GM21367 (cell line): ENCODE results near the gene AFF4.
"Not testable (repeated sequence)": the region's sequence is repeated elsewhere in the genome, so short reads cannot be mapped to it uniquely, and the experiment has no call there.

Source experiments
- ATAC-seq: cut with Tn5 transposase; IDR thresholded peaks from one replicate; pipeline ENCODE4 v1.9.1; 2021; ENCODE audit not compliant: unreplicated experiment

Gene AFF4, protein sequence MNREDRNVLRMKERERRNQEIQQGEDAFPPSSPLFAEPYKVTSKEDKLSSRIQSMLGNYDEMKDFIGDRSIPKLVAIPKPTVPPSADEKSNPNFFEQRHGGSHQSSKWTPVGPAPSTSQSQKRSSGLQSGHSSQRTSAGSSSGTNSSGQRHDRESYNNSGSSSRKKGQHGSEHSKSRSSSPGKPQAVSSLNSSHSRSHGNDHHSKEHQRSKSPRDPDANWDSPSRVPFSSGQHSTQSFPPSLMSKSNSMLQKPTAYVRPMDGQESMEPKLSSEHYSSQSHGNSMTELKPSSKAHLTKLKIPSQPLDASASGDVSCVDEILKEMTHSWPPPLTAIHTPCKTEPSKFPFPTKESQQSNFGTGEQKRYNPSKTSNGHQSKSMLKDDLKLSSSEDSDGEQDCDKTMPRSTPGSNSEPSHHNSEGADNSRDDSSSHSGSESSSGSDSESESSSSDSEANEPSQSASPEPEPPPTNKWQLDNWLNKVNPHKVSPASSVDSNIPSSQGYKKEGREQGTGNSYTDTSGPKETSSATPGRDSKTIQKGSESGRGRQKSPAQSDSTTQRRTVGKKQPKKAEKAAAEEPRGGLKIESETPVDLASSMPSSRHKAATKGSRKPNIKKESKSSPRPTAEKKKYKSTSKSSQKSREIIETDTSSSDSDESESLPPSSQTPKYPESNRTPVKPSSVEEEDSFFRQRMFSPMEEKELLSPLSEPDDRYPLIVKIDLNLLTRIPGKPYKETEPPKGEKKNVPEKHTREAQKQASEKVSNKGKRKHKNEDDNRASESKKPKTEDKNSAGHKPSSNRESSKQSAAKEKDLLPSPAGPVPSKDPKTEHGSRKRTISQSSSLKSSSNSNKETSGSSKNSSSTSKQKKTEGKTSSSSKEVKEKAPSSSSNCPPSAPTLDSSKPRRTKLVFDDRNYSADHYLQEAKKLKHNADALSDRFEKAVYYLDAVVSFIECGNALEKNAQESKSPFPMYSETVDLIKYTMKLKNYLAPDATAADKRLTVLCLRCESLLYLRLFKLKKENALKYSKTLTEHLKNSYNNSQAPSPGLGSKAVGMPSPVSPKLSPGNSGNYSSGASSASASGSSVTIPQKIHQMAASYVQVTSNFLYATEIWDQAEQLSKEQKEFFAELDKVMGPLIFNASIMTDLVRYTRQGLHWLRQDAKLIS

DNA sequence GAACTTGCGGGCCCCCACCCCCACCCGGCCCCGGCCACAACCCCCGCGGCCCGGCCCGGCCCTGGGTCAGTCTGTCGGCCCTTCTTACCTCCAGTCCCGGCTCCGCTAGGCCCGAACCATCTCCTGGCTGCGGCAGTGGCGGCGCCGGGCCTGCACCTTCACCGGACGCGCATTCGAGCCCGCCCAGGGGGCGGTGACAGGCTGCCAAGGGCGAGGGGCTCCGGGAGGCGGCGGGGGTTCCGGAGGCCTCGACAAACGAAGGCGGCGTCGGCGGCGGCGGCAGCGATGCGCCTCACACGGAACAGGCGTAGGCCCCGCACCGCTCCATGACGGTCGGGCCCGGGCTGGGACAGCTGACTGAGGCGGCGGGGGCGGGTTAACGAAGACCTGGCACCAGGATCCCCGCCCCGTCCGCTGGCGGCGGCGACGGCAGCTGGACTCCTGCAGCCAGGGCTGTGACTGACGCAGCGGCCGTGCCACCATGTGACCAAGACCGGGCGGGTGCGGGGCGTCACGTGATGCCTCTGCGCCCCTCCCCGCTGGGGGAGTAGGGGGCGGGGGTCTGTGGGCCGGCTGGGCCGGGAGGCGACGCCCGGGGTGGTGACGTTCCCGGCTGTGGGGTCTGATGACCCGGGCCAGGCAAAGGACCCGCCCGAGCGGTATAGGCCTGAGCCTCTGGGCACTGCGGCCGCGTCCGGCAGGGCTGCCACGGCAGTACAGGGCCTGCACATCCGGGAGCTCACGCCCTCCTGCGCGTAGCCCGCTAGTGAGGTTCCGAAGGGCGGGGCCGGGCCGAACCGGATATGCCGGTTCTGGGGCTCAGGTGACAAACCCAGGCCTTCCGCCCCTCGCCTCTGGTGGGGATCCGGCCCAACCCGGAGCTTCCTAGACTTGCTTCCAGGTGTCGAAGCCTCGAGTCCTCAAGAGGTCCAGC lies at the start of gene AFF4:
Gene AFF4 (minus strand): TSS at position 464 of the 934 bp plus-strand sequence. CDS start 26,445 bp downstream, outside the sequence.
- ATAC-seq, result peak; percentile 87

DNA sequence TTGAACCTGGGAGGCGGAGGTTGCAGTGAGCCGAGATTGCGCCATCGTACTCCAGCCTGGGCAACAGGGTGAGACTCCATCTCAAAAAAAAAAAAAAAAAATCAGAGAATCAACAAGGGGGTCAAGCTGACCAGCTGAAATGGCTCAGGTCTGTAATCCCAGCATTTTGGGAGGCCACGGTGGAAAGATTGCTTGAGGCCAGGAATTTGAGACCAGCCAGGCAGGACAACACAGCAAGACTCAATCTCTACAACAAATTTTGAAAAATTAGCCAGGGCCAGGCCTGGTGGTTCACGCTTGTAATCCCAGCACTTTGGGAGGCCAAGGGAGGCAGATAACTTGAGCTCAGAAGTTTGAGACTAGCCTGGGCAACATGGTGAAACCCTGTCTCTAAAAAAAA lies 45.0 kb upstream of the AFF4 start:
- ATAC-seq, result not testable (repeated sequence)

DNA sequence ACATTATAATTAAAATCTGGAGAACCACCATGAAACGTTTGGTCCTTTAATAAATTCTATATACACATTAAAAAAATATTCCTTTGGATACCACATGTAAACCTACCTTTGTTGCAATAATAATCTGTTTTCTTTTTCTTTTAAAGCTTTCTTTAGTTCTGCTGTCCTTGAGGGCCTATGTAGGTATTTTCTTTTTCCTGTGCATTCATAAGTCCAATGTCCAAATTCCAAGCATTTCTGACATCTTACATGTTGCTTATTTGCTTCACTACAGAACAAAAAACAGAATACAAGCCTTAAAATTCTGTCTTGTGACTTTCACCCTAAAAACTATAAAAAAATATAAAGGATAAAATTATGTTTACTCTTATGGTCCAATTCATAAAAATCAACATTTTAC lies 43.2 kb upstream of the AFF4 start:
- ATAC-seq, result no peak

DNA sequence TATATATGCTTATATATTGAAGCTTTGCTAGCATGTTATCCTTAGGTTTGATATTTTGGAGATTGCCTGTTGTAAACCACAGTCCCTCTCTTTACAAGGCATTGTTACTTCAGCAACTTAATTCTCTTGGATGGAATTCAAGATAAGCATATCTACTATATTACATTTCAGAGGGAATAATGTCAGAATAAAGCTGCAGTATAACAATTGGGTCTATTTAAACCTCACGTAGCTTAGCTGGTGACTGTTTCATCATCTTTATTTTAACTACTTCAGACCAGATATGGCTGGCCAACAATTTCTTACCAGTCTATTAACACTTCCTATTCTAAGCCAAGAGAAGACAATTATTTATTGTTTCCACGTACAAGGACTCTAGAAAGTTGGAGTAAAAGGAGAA lies 35.8 kb upstream of the AFF4 start:
- no peak for ATAC-seq

DNA sequence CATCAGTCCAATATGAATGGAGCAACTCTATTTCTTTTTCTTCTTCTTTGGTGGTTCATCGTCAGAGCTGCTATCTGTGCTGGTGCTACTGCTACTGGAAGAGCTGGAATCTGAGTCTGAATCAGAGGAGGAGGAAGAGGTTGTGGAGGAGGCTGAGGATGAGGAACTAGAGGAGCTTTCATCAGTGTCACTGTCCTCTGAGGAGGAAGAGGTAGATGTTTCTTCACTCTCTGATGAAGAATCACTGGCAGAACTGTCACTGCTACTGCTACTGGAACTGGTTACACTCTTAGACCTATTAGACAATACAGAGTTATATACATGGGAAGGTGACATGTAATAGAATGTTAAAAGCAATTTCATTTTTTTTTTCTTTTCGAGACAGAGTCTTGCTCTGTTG lies 35.1 kb upstream of the AFF4 start:
- no peak for ATAC-seq

DNA sequence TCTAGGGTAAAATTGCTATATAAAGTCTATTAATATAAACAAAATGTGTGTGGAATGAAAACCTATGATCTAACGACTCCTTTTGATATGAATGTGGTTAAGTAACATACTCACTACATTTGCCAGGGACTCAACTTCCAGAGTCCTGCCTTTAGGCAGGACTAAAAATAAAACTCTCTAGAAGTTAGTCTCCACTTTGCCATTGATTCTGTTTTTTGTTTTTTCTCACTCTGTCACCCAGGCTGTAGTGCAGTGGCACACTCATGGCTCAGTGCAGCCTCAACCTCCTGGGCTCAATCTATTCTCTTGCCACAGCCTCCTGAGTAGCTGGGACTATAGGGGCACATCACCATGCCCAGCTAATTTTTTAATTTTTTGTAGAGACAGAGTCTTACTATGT lies 32.9 kb upstream of the AFF4 start:
- ATAC-seq, result no peak

DNA sequence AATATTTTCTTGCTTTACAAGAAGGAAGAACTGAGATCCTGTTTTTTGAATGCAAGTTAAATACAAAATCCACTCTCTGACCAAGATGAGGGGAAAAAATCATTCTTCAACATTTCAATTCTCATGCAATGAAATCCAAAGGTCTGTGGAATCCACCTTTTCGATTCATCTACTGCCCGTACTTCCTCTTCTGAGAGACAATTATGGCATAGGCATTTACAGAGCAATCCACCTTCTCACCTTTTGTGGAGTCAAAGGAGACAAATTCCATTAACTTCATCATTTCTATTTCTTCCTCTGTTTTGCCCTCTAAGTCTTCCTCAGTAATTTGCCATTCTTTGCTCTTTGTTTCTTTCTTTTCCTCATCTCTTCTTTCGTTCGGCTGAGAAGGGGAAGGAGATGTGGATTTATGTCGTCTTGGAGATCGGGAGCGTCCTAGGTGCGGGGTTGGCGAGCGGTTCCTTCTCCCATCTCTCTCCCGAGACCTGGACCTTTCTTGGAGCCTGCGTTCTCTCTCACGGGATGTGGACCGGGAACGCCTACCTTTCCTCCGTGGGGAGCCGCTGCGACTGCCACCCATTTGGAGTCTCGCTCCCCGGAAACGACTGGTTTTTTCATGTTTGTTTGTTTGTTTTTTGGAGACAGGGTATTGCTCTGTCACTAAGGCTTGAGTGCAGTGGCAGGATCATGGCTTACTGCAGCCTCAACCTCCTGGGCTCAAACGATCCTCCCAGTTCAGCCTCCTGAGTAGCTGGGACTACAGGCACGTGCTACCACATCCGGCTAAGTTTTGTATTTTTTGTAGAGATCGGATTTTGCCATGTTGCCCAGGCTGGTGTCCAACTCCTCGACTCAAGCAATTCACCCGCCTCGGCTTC lies 24.3 kb upstream of the AFF4 start:
- ATAC-seq, result no peak

DNA sequence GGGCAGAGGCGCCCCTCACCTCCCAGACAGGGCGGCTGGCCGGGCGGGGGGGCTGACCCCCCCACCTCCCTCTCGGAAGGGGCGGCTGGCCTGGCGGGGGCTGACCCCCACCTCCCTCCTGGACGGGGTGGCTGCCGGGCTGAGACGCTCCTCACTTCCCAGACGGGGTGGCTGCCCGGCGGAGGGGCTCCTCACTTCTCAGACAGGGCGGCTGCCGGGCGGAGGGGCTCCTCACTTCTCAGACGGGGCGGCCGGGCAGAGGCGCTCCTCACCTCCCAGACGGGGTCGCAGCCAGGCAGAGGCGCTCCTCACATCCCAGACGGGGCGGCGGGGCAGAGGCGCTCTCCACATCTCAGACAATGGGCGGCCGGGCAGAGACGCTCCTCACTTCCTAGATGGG lies 19.5 kb upstream of the AFF4 start:
- not testable (repeated sequence) for ATAC-seq

DNA sequence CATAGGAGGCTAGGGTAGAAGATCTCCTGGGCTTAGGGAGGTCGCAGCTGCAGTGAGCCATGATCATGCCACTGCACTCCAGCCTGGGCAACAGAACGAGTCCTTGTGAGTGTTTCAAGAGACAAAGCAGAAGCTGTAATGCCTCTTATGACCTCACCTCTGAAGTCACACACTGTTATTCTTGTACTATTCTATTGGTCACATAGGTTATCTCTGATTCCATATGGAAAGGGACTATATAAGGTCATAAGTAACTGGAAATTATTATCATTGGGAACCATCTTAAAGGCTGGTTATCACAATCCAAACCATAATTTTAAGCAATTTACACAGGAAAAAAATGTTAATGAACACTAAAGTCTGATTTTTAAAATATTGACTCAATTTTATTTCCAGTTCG lies 17.9 kb upstream of the AFF4 start:
- ATAC-seq, result no peak

DNA sequence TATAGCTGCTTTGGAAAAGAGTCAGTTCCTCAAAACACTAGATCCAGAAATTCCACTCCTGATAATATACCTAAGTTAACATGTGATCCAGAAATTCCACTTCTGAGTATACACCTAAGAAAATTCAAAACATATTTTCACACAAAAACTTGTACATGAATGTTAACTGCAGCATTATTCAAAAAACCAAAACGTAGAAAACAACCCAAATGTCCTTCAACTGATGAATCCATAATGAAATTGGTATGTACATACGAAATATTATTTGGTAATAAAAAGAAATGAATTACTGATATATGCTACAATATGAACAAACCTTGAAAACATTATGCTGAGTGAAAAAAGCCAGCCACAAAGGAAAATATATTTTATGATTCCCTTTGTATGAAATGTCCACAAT lies 16.5 kb upstream of the AFF4 start:
- no peak for ATAC-seq

DNA sequence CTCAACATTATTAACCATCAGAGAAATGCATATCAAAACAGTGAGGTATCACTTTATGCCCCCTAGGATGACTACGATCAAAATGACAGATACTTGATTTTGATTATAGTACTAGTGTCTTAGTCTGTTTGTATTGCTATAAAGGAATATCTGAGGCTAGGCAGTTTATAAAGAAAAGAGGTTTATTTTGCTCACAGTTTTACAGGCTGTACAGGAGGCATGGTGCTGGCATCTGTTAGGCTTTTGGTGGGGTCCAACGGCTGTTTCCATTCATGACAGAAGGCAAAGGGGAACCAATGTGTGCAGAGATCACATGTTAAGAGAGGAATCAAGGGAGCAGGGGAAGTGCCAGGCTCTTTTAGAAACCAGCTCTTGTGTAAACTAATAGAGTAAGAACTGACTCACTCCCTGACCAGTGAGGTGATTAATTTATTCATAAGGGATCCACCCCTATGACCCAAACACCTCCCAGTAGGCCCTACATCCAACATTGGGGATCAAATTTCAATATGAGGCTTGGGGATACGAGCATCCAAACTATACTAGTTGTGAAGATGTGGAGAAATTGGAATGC lies 16.0 kb upstream of the AFF4 start:
- ATAC-seq, result no peak

DNA sequence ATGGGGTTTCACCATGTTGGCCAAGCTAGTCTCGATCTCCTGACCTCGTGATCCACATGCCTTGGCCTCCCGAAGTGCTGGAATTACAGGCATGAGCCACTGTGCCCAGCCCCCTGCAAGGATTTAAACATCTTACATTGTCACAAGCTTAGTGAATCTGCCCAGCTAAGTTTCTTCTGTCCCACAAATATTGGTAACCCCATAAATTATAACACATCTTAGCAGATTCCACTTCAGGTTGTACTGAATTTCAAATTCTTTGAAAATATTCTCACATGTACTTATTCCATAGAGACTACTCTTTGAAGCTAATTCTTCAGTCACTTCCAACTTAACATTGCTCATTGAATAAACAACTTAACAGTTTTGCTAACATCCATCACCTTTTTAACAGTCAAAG lies 13.4 kb upstream of the AFF4 start:
- ATAC-seq, result no peak

DNA sequence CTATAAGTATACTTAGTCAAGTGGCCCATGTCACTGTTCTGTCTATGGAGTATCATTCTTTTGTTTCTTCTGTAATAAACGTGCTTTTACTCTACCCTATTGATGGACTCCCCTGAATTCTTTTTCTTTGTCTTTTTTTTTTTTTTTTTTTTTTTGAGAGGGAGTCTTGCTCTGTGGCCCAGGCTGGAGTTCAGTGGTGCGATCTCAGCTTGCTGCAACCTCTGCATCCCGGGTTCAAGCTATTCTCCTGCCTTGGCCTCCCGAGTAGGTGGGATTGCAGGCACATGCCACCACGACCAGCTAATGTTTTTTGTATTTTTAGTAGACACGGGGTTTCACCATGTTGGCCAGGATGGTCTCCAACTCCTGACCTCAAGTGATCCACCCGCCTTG lies 9.0 kb upstream of the AFF4 start:
- not testable (repeated sequence) for ATAC-seq

DNA sequence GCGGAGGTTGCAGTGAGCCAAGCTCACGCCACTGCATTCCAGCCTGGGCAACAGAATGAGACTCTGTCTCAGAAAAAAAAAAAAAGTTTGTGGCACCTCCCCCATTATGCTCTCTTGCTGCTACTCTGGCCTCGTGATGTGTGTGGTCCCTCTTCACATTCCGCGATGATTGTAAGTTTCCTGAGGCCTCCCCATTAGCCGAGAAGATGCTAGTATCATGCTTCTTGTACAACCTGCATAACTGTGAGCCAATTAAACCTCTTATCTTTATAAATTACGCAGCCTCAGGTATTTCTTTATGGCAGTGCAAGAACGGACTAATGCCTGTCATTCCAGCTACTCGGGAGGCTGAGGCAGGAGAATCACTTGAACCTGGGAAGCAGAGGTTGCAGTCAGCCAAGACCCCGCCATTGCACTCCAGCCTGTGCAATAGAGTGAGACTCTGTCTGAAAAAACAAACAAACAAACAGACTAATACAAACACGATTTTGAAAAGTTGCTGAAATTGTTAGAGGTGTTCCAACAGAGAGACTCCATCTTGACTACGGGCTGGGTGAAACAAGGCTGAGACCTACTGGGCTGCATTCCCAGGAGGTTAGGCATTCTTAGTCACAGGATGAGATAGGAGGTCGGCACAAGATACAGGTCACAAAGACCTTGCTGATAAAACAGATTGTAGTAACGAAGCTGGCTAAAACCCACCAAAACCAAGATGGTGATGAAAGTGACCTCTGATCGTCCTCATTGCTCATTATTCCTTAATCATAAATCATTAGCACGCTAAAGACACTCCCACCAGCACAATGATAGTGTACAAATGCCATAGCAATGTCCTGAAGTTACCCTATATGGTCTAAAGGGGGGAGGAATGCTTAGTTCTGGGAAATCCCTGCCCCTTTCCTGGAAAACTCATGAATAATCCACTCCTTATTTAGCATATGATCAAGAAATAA lies 8.3 kb upstream of the AFF4 start:
- ATAC-seq, result no peak

DNA sequence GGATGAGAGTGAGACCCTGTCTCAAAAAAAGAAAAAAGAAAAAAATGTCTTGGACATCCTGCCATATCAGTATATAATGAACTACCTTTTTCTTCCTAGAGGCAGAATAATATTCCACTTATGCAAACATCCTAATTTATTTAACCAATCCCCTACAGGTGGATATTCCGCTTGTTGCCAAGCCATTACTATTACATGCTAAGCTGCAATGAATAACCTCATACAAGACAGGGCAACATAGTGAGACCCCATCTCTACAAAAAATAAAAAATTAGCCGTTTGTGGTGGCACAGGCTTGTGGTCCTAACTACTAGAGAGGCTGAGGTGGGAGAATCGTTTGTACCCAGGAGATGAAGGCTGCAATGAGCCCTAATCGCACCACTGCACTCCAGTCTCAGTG lies 1.7 kb upstream of the AFF4 start:
- no peak for ATAC-seq

DNA sequence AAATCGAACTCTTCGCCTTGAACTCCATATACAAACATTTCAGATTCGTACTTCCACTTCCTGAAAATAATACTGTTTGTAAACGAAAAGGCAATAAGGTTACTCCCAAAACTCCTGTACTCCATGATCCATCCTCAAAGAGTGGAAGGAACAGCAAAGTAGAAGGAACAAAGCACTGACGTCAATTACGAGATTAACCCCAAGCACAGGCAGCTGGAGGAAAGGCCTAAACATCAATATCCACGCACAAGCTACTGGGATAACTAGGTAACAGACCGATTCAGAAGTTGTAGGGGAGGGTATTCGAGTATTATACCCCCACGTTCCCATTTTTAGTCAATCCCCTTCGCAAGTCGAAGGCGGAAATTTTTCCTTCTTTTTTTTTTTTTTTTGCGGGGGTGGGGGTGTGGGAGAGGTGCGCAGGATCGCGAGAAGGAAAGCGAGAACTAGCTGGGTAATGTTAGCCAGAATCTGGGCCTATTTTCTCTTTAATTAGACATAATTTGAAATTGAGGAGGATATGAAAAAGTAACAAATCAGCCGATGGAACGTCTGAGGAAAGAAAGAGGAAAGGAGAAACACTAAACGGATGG lies 909 bp downstream of the AFF4 start:
- no peak for ATAC-seq

DNA sequence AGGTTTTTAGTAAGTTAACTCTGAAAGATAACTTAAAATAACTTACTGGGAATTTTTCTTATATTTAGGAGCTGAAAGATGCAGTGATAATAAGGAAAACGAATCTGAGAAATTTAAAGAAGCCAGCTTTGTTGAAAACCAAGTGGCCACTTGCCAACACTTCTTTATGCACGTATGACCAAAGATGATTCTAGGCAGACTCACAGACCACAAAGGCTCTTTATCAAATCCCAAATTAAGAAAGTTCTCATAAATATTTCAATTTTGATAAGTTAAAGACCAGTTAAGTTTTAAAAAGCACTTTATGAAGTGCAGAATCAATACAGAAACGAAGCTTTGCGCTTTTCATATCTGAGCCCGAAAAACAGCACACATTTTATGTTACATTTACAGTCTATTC lies 1.5 kb downstream of the AFF4 start:
- ATAC-seq, result no peak
